ENCODE measurements around the gene BRINP2.
A peak's percentile ranks its signal among the peaks of the same experiment; 100 is the strongest.

BRINP2 gene

DNA sequence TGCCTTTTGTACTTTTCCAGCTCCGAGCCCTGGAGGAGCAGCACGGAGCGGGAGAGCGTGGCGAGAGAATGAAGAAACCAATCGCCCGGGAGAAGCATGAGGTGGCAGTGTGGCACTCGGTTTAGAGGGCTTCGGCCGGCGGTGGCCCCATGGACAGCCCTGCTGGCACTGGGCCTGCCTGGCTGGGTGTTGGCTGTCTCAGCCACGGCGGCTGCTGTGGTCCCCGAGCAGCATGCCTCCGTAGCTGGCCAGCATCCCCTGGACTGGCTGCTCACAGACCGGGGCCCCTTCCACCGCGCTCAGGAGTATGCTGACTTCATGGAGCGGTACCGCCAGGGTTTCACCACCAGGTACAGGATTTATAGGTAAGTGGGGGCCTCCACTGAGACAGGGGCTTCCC is 59.0 kb downstream of the BRINP2 start:
- no peaks in the 10 kb centered on the region for H3K9me3 ChIP-seq (ENCODE audit: control insufficient read depth, low read length)
- H3K27me3 ChIP-seq (replicated peaks; ENCODE audit: control insufficient read depth, insufficient read depth, low read length), result peaks cover 13% of the 10 kb centered on the region
- no peaks in the 10 kb centered on the region for H3K4me1 ChIP-seq (ENCODE audit: control insufficient read depth, insufficient read depth, low read length)
- H3K9ac ChIP-seq (ENCODE audit: low read length), result no peak overlapping the region
- no peak for DNase-seq (ENCODE audit: low read depth)
- H3K36me3 ChIP-seq (ENCODE audit: control insufficient read depth, insufficient read depth, low read length, severe bottlenecking), result no peaks in the 10 kb centered on the region
- no peak overlapping the region for H3K4me3 ChIP-seq (ENCODE audit: low read length)

- Histone ChIP-seq H3K9me3 (ENCODE audit: control insufficient read depth, low read length) (no peaks in the 10 kb centered on the region), H3K9ac (ENCODE audit: low read length) (no peak overlapping the region), H3K4me1 (ENCODE audit: control insufficient read depth, insufficient read depth, low read length) (no peaks in the 10 kb centered on the region), H3K27me3 (replicated peaks; ENCODE audit: control insufficient read depth, insufficient read depth, low read length) (peaks cover 13% of the 10 kb centered on the region), H3K36me3 (ENCODE audit: control insufficient read depth, insufficient read depth, low read length, severe bottlenecking) (no peaks in the 10 kb centered on the region), H3K4me3 (ENCODE audit: low read length) (no peak overlapping the region)
- no peak for DNase-seq (ENCODE audit: low read depth)
Observed at GRCh38 chr1:177230228-177231016, 59.7 kb downstream of the BRINP2 start.

DNA sequence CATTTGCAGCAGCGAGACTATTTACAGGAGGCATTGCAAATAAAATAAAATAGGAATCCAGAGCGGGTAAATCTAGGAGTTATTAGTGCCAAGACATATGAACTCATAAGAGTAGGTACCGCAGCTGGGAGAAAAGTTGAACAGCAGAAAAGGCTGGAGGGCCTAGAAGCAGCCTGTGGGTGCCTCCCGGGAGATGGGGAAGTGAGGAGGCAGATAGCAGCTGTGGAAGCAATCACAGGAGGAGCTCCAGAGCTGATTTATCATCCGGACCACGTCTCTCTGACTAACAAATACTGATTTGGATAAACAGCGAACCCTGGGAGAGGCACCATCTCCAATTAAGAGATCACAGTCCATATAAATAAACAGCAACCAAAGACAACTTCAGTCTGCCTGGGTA is 64.6 kb downstream of the BRINP2 start:
- Histone ChIP-seq H3K4me3 (ENCODE audit: low read length) (no peak overlapping the region), H3K4me1 (ENCODE audit: control insufficient read depth, insufficient read depth, low read length) (peaks cover 18% of the 10 kb centered on the region), H3K9ac (ENCODE audit: low read length) (no peak overlapping the region), H3K36me3 (ENCODE audit: control insufficient read depth, insufficient read depth, low read length, severe bottlenecking) (no peaks in the 10 kb centered on the region), H3K9me3 (ENCODE audit: control insufficient read depth, low read length) (no peaks in the 10 kb centered on the region), H3K27me3 (replicated peaks; ENCODE audit: control insufficient read depth, insufficient read depth, low read length) (peaks cover 13% of the 10 kb centered on the region)
- no peak for DNase-seq (ENCODE audit: low read depth)

DNA sequence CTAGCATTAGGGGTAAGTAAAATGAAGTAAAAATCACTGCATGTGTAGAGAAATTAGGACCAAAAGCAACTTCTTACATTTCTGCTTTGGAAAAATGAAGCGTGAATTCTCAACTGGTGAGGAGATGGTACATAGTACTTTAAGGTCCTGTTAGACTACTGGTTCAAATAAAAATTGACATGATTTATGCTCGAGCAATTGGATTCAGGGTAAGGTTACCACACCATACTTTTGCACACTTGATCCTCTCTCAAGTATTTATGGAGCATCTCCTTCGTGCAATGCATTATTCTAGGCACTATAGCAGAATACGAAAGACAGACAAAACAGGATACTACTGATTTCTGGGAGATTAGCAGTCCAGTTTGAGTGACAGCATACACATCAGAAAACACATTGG is 66.2 kb downstream of the BRINP2 start:
- Histone ChIP-seq H3K9me3 (ENCODE audit: control insufficient read depth, low read length) (no peaks in the 10 kb centered on the region), H3K27me3 (replicated peaks; ENCODE audit: control insufficient read depth, insufficient read depth, low read length) (peaks cover 5% of the 10 kb centered on the region), H3K4me1 (ENCODE audit: control insufficient read depth, insufficient read depth, low read length) (peaks cover 18% of the 10 kb centered on the region), H3K9ac (ENCODE audit: low read length) (no peak overlapping the region), H3K4me3 (ENCODE audit: low read length) (no peak overlapping the region), H3K36me3 (ENCODE audit: control insufficient read depth, insufficient read depth, low read length, severe bottlenecking) (no peaks in the 10 kb centered on the region)
- DNase-seq (ENCODE audit: low read depth), result no peak

GRCh38 chr1:177238967-177239366 is 68.2 kb downstream of the BRINP2 start:
- no peak overlapping the region for H3K9ac ChIP-seq (ENCODE audit: low read length)
- no peaks in the 10 kb centered on the region for H3K36me3 ChIP-seq (ENCODE audit: control insufficient read depth, insufficient read depth, low read length, severe bottlenecking)
- no peaks in the 10 kb centered on the region for H3K27me3 ChIP-seq (replicated peaks; ENCODE audit: control insufficient read depth, insufficient read depth, low read length)
- H3K4me1 ChIP-seq (ENCODE audit: control insufficient read depth, insufficient read depth, low read length), result peaks cover 18% of the 10 kb centered on the region
- H3K9me3 ChIP-seq (ENCODE audit: control insufficient read depth, low read length), result no peaks in the 10 kb centered on the region
- no peak overlapping the region for H3K4me3 ChIP-seq (ENCODE audit: low read length)
- no peak for DNase-seq (ENCODE audit: low read depth)

DNA sequence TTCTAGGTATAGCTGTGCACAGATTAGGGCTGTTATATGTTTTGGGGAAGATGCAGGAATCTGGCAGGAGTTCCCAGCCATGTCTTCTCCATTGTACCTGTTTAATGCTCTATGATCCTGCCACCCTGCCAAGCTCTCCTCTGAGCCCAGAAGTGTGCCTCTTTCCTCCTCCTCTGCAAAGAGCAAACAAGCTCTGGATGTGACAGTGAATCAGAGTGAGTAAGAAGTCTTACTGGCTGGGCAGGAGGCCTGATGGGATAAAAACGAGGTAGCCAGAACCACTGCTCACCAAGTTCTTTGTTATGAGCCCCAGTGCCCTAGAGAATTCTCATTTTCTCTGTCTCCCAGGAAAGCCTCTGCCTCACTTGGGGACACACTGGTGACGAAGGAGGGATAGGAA is 69.0 kb downstream of the BRINP2 start:
- no peaks in the 10 kb centered on the region for H3K27me3 ChIP-seq (replicated peaks; ENCODE audit: control insufficient read depth, insufficient read depth, low read length)
- H3K36me3 ChIP-seq (ENCODE audit: control insufficient read depth, insufficient read depth, low read length, severe bottlenecking), result no peaks in the 10 kb centered on the region
- peaks cover 18% of the 10 kb centered on the region for H3K4me1 ChIP-seq (ENCODE audit: control insufficient read depth, insufficient read depth, low read length)
- H3K4me3 ChIP-seq (ENCODE audit: low read length), result no peak overlapping the region
- H3K9ac ChIP-seq (ENCODE audit: low read length), result no peak overlapping the region
- DNase-seq (ENCODE audit: low read depth), result no peak
- no peaks in the 10 kb centered on the region for H3K9me3 ChIP-seq (ENCODE audit: control insufficient read depth, low read length)

DNA sequence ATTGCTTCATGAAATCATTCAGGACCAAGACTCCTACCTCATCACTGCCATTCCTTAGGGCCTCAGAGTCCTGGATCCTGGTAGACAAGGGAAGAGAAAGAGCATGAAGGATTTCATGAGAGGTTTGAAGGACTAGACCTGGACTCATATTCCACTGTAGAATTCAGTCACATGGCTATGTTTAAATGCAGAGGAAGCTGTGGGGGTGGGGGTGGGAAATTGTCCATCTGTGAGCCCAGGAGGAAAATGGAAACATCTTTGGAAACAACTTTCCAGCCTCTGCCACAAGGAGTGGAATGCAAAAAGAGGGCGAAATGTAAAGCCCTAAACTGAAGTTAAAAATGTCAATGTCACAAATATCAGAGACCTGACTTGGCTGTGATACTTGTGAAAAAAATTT is 73.0 kb downstream of the BRINP2 start:
- H3K36me3 ChIP-seq (ENCODE audit: control insufficient read depth, insufficient read depth, low read length, severe bottlenecking), result no peaks in the 10 kb centered on the region
- no peak overlapping the region for H3K9ac ChIP-seq (ENCODE audit: low read length)
- H3K9me3 ChIP-seq (ENCODE audit: control insufficient read depth, low read length), result no peaks in the 10 kb centered on the region
- no peak overlapping the region for H3K4me3 ChIP-seq (ENCODE audit: low read length)
- peaks cover 18% of the 10 kb centered on the region for H3K4me1 ChIP-seq (ENCODE audit: control insufficient read depth, insufficient read depth, low read length)
- no peaks in the 10 kb centered on the region for H3K27me3 ChIP-seq (replicated peaks; ENCODE audit: control insufficient read depth, insufficient read depth, low read length)
- no peak for DNase-seq (ENCODE audit: low read depth)

DNA sequence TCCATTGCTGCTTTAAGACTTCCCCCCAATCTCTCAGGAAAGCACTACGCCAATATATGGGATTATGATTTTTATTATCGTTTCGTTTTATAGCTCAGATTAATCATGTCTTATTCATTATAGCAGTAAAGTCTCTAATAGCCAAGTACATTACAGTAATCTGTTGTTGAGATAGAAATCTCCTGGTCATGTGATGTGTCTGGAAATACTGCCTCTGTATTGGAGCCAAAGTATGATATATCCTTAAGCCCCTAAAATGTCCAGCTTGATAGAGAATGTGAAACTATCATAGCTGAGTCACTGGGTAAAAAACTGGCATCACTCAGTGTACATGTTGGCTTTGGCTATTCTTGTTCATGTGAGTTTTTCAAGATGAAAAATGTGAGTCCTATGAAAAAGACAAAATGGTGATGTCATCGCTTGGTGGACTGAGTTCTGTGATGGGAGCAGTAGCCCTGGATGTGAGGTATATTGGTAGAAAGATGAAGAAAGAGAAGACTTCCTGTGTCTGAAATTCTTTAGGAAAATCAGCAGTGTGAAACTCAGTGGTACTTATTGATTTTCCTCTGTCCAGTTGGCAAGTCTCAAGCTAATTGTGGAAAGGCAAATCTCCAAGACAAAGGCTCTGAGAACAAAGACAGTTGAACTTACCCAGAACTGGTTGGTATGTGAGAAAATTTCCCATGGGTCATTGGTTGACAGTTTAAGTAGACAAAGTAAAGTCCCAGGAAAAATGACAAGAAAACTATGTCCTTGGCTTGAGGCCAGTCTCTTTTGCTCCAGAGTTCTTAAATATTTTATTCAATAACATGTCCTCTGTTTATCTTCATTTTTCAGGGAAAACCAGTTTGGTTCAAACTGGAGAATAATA is 76.2 kb downstream of the BRINP2 start:
- Histone ChIP-seq H3K36me3 (ENCODE audit: control insufficient read depth, insufficient read depth, low read length, severe bottlenecking) (no peaks in the 10 kb centered on the region), H3K9ac (ENCODE audit: low read length) (no peak overlapping the region), H3K4me3 (ENCODE audit: low read length) (no peak overlapping the region), H3K9me3 (ENCODE audit: control insufficient read depth, low read length) (no peaks in the 10 kb centered on the region), H3K27me3 (replicated peaks; ENCODE audit: control insufficient read depth, insufficient read depth, low read length) (no peaks in the 10 kb centered on the region), H3K4me1 (ENCODE audit: control insufficient read depth, insufficient read depth, low read length) (peaks cover 11% of the 10 kb centered on the region)
- peak; percentile 13 for DNase-seq (ENCODE audit: low read depth)

GRCh38 chr1:177247623-177248176 is 76.9 kb downstream of the BRINP2 start:
- Histone ChIP-seq H3K4me1 (ENCODE audit: control insufficient read depth, insufficient read depth, low read length) (peaks cover 11% of the 10 kb centered on the region), H3K9me3 (ENCODE audit: control insufficient read depth, low read length) (no peaks in the 10 kb centered on the region), H3K9ac (ENCODE audit: low read length) (no peak overlapping the region), H3K27me3 (replicated peaks; ENCODE audit: control insufficient read depth, insufficient read depth, low read length) (no peaks in the 10 kb centered on the region), H3K36me3 (ENCODE audit: control insufficient read depth, insufficient read depth, low read length, severe bottlenecking) (no peaks in the 10 kb centered on the region), H3K4me3 (ENCODE audit: low read length) (no peak overlapping the region)
- no peak for DNase-seq (ENCODE audit: low read depth)

GRCh38 chr1:177248258-177248657 is 77.5 kb downstream of the BRINP2 start:
- Histone ChIP-seq H3K4me1 (ENCODE audit: control insufficient read depth, insufficient read depth, low read length) (peaks cover 11% of the 10 kb centered on the region), H3K4me3 (ENCODE audit: low read length) (no peak overlapping the region), H3K36me3 (ENCODE audit: control insufficient read depth, insufficient read depth, low read length, severe bottlenecking) (no peaks in the 10 kb centered on the region), H3K9me3 (ENCODE audit: control insufficient read depth, low read length) (no peaks in the 10 kb centered on the region), H3K9ac (ENCODE audit: low read length) (no peak overlapping the region), H3K27me3 (replicated peaks; ENCODE audit: control insufficient read depth, insufficient read depth, low read length) (no peaks in the 10 kb centered on the region)
- DNase-seq (ENCODE audit: low read depth), result no peak

DNA sequence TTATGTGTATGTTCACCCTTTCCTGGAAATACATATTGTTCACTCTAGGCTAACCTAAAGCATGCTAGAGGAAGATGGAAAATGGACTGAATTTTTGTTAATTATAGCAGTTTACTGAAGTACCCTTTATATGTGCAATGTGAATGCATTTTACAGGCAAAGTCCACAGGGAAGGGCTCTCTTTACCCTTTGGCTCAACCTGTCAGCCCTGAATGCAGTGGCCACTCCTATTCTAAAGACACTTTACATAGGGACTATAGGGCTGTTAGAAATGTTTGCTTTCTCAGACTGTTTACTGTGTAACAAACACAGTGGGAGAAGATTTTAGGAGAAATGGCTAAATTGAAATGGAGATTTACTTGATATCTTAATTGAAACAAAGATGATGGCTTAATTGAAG is 78.5 kb downstream of the BRINP2 start:
- no peaks in the 10 kb centered on the region for H3K36me3 ChIP-seq (ENCODE audit: control insufficient read depth, insufficient read depth, low read length, severe bottlenecking)
- DNase-seq (ENCODE audit: low read depth), result no peak
- no peaks in the 10 kb centered on the region for H3K9me3 ChIP-seq (ENCODE audit: control insufficient read depth, low read length)
- H3K4me1 ChIP-seq (ENCODE audit: control insufficient read depth, insufficient read depth, low read length), result peaks cover 11% of the 10 kb centered on the region
- no peak overlapping the region for H3K9ac ChIP-seq (ENCODE audit: low read length)
- no peak overlapping the region for H3K4me3 ChIP-seq (ENCODE audit: low read length)
- no peaks in the 10 kb centered on the region for H3K27me3 ChIP-seq (replicated peaks; ENCODE audit: control insufficient read depth, insufficient read depth, low read length)

Data from adipocyte (in vitro differentiated cells).